A673 (cell line): Measurements from ENCODE around the gene SCGB3A1. TPM values are rescaled to one million over a fixed set of nuclear protein-coding genes. Genes with fewer than 3 reads are reported as not detected.

Source experiments
- Bru-seq: library from RNA; stranded (reverse); fragments of 400-500 nt; gene quantifications from one replicate; lab custom pipeline; 2021; lab: Mats Ljungman, UMichigan
- BruChase-seq, 2 experiments: library from RNA; stranded (reverse); fragments of 400-500 nt; gene quantifications; one replicate each; lab custom pipeline; 2021; lab: Mats Ljungman, UMichigan
- BruUV-seq: library from RNA; stranded (reverse); fragments of 400-500 nt; replicated peaks from 2 replicates; lab custom pipeline; 2021; lab: Mats Ljungman, UMichigan
- CTCF ChIA-PET: fragments of 300-600 bp; sonication (Branson Sonifier 250); formaldehyde crosslinking; loops from one replicate; lab custom pipeline; 2022; ENCODE audit warnings: antibody characterized with exemption; lab: Charles Lee
- POLR2A ChIA-PET: fragments of 300-600 bp; sonication (Branson Sonifier 250); formaldehyde crosslinking; loops from one replicate; lab custom pipeline; 2022; ENCODE audit warnings: antibody characterized with exemption; ENCODE audit not compliant: low non-redundant PET; lab: Charles Lee
- DNase-seq: peaks from one replicate; pipeline ENCODE4 v3.0.0-alpha.2; 2015; ENCODE audit warnings: low spot score
- H3K27ac ChIP-seq: fragments of 200-600 bp; sonication (generic); 2 replicates; pipeline ENCODE4 v1.5.1; 2016; ENCODE audit warnings: mixed run types, low read depth, mild to moderate bottlenecking, mixed read lengths, antibody characterized with exemption, low read length; ENCODE audit not compliant: poor library complexity, severe bottlenecking
- H3K27me3 ChIP-seq: fragments of 200-600 bp; sonication (generic); replicated peaks from 2 replicates; pipeline ENCODE4 v1.6.1; 2017; ENCODE audit warnings: mixed run types, low read depth, mild to moderate bottlenecking, mixed read lengths, antibody characterized with exemption, low read length; ENCODE audit not compliant: insufficient read depth, poor library complexity
- H3K36me3 ChIP-seq: fragments of 200-600 bp; sonication (generic); 2 replicates; pipeline ENCODE4 v1.6.1; 2016; ENCODE audit warnings: mixed run types, mild to moderate bottlenecking, mixed read lengths, antibody characterized with exemption, low read length; ENCODE audit not compliant: insufficient read depth, poor library complexity, severe bottlenecking
- H3K4me1 ChIP-seq: fragments of 200-600 bp; sonication (generic); 2 replicates; pipeline ENCODE4 v1.6.1; 2017; ENCODE audit warnings: mixed run types, mild to moderate bottlenecking, mixed read lengths, antibody characterized with exemption, low read length; ENCODE audit not compliant: insufficient read depth, poor library complexity, severe bottlenecking
- H3K4me3 ChIP-seq: fragments of 200-600 bp; sonication (generic); 2 replicates; pipeline ENCODE4 v1.5.1; 2016; ENCODE audit warnings: low read depth, mixed run types, mild to moderate bottlenecking, mixed read lengths, low read length; ENCODE audit not compliant: poor library complexity, severe bottlenecking
- H3K9me3 ChIP-seq: fragments of 200-600 bp; sonication (generic); 2 replicates; pipeline ENCODE4 v1.6.1; 2016; ENCODE audit warnings: mixed run types, low read depth, mild to moderate bottlenecking, mixed read lengths, antibody characterized with exemption, low read length; ENCODE audit not compliant: poor library complexity, severe bottlenecking
- EZH2 ChIP-seq: fragments of 200-600 bp; sonication (generic); IDR thresholded peaks from 2 replicates; pipeline ENCODE4 v1.6.1; 2017; ENCODE audit warnings: borderline replicate concordance, low read depth, mild to moderate bottlenecking, mixed read lengths, antibody characterized with exemption, low read length; ENCODE audit not compliant: poor library complexity, severe bottlenecking
- intact Hi-C: fragments of 100-400 bp; cut with micrococcal nuclease; formaldehyde crosslinking; loops from one replicate; pipeline ENCODE4 v1.10.0; 2022; ENCODE audit not compliant: unreplicated experiment
- long read RNA-seq: library from polyadenylated mRNA; stranded (forward); transcript quantifications from one replicate; pipeline ENCODE4 v2.0.0, GENCODE V29; 2022
- total RNA-seq: library from RNA; stranded (reverse); gene quantifications from 2 replicates; pipeline ENCODE4 v1.2.3, GENCODE V29; 2021
- TF ChIP-seq, protein P1 (sequence below): fragments of 300-800, 200-600 bp; sonication (generic); conservative IDR thresholded peaks from 2 replicates; pipeline ENCODE4 v1.5.1; 2017; ENCODE audit warnings: low read depth, mild to moderate bottlenecking, antibody characterized with exemption, low read length, moderate library complexity, mixed read lengths

SCGB3A1 gene
- not detected in 2 replicates for total RNA-seq
- Bru-seq, nascent RNA, result not detected
- BruChase-seq, experiment 1, labeled RNA remaining after a 2-hour chase, result not detected
- not detected for BruChase-seq, experiment 2, labeled RNA remaining after a 6-hour chase
- long read RNA-seq, result 0 reads

- no peak for DNase-seq
- CTCF ChIA-PET, result no interaction called here
- Histone ChIP-seq H3K27ac (no peak within 1 kb of the TSS), H3K4me1 (no peaks in the 10 kb centered on the region), H3K4me3 (peak within 1 kb of the TSS; percentile 31), H3K9me3 (no peaks in the 10 kb centered on the region), H3K36me3 (no peaks in the 10 kb centered on the region), H3K27me3 (peaks cover 42% of the 10 kb centered on the region)
- TF ChIP-seq EZH2, result no peak
- POLR2A ChIA-PET, result no interaction called here
- intact Hi-C loops, result no loop called here
- BruUV-seq, result no TSS peak
Measured at GRCh38 chr5:180591311-180591887, at the start of gene SCGB3A1. TSS of gene SCGB3A1 (minus strand) at chr5:180591499. CDS start at chr5:180591462, 37 bp downstream.

DNA sequence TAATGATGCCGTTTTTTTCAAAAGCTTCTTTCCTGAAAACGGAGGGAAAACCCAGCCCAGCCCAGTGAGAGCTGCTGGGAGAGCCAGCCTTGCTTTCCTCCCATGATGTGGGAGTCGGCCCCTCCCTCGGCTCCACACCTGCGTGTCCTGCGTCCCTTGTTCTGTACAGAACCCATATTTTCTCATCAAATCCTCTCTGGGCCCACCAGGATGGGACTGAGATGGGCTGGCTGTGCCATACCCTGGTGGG, 49.2 kb upstream of the SCGB3A1 start:
- POLR2A ChIA-PET, result no interaction called here
- Histone ChIP-seq H3K27me3 (no peaks in the 10 kb centered on the region), H3K4me3 (no peak overlapping the region), H3K4me1 (no peaks in the 10 kb centered on the region), H3K36me3 (no peaks in the 10 kb centered on the region), H3K27ac (no peak overlapping the region), H3K9me3 (no peaks in the 10 kb centered on the region)
- DNase-seq, result no peak
- intact Hi-C loops, result no loop called here
- CTCF ChIA-PET, result no interaction called here
- no TSS peak for BruUV-seq
- TF ChIP-seq, protein P1, sequence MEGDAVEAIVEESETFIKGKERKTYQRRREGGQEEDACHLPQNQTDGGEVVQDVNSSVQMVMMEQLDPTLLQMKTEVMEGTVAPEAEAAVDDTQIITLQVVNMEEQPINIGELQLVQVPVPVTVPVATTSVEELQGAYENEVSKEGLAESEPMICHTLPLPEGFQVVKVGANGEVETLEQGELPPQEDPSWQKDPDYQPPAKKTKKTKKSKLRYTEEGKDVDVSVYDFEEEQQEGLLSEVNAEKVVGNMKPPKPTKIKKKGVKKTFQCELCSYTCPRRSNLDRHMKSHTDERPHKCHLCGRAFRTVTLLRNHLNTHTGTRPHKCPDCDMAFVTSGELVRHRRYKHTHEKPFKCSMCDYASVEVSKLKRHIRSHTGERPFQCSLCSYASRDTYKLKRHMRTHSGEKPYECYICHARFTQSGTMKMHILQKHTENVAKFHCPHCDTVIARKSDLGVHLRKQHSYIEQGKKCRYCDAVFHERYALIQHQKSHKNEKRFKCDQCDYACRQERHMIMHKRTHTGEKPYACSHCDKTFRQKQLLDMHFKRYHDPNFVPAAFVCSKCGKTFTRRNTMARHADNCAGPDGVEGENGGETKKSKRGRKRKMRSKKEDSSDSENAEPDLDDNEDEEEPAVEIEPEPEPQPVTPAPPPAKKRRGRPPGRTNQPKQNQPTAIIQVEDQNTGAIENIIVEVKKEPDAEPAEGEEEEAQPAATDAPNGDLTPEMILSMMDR, result no peak
- no peak for TF ChIP-seq EZH2

GRCh38 chr5:180639741-180640610, 48.7 kb upstream of the SCGB3A1 start:
- Histone ChIP-seq H3K27me3 (no peaks in the 10 kb centered on the region), H3K9me3 (no peaks in the 10 kb centered on the region), H3K27ac (no peak overlapping the region), H3K4me3 (no peak overlapping the region), H3K4me1 (no peaks in the 10 kb centered on the region), H3K36me3 (no peaks in the 10 kb centered on the region)
- no peak for TF ChIP-seq EZH2
- TF ChIP-seq, protein P1, result no peak
- ChIA-PET POLR2A (no interaction called here), CTCF (no interaction called here)
- DNase-seq, result no peak
- intact Hi-C loops, result no loop called here
- no TSS peak for BruUV-seq
